HG03460 (cell line): Measurements from ENCODE around the gene METTL5.

Source experiments
- ATAC-seq: cut with Tn5 transposase; IDR thresholded peaks from one replicate; pipeline ENCODE4 v1.9.1; 2021; ENCODE audit not compliant: unreplicated experiment

Gene METTL5

GRCh38 chr2:169782513-169782912, 42.2 kb downstream of the METTL5 start:
- ATAC-seq = no peak

GRCh38 chr2:169781249-169782013, 43.3 kb downstream of the METTL5 start:
- no peak for ATAC-seq

GRCh38 chr2:169778446-169778845, 46.3 kb downstream of the METTL5 start:
- ATAC-seq = no peak

- ATAC-seq = no peak
Observed at GRCh38 chr2:169776252-169776761, 48.4 kb downstream of the METTL5 start.

GRCh38 chr2:169775765-169776164, 48.9 kb downstream of the METTL5 start:
- no peak for ATAC-seq

- ATAC-seq = no peak
Observed at GRCh38 chr2:169775354-169775753, 49.4 kb downstream of the METTL5 start.

GRCh38 chr2:169772651-169773050, 52.1 kb downstream of the METTL5 start:
- no peak for ATAC-seq

- no peak for ATAC-seq
Observed at GRCh38 chr2:169771612-169772011, 53.1 kb downstream of the METTL5 start.

GRCh38 chr2:169771021-169771420, 53.7 kb downstream of the METTL5 start:
- ATAC-seq = no peak

GRCh38 chr2:169768262-169768995, 56.3 kb downstream of the METTL5 start:
- no peak for ATAC-seq

- no peak for ATAC-seq
Observed at GRCh38 chr2:169767243-169767888, 57.3 kb downstream of the METTL5 start.

GRCh38 chr2:169765523-169765922, 59.2 kb downstream of the METTL5 start:
- no peak for ATAC-seq

- no peak for ATAC-seq
Observed at GRCh38 chr2:169761970-169762292, 62.8 kb downstream of the METTL5 start.
